HK-2 (cell line): ENCODE data around the gene GALNT18.

Source experiments
- DNase-seq: peaks from one replicate; pipeline ENCODE4 v3.0.0-alpha.2; 2018; ENCODE audit not compliant: unreplicated experiment

Gene GALNT18

DNA sequence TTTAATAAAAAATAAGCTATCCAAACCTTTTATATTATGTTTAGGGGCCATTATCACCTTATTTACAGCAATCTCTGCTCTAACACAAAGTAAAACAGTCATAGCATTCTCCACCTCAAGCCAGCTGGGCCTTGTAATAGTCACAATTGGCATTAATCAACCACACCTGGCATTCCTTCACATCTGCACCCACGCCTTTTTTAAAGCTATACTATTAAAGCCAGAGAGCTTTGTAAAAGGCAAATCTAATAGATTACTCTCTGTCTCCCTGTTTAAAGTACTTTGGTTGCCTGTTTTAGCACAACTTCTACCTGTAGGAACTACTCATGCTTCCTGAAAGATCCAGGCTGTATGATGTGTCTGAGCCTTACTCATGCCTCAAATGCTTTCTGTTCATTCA, 381.8 kb downstream of the GALNT18 start:
- DNase-seq = no peak

DNA sequence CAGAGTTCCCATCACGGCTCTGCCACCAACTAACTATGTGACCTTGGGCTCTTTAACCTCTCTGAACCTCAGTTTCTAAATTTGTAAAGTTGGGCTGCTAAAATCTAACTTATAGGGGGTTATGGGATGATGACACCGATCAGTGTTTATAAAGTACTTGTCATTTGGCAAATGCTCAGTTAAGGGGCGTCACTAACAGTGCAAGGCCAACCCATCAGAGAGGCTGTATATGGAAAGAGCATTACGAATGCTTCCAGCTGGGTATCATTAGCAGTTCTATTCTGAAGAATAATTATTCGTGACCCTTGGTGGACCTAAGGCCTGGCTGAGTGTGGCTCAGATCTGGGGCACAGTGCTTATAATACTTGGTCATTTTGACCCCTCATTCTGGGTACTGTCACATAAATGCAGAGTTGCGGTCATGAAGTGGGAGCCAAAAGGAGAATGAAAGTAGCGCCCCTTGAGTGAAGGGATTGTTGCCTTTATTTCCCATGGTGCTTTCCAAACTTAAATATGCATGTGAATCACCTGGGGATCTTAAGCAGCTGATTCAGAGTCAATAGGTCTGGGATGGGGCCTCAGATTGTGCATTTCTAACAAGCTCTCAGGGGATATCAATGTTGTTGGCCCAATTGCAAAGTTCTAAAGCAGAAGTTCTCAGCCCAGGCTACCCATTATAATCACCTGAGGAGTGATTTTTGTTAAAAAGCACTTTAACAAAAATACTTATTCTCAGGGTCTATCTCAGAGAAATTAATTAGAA, 384.6 kb downstream of the GALNT18 start:
- no peak for DNase-seq

- DNase-seq = no peak
These were observed 385.2 kb downstream of the GALNT18 start for GRCh38 chr11:11236498-11237059.

GRCh38 chr11:11231763-11232162, 390.0 kb downstream of the GALNT18 start:
- no peak for DNase-seq

GRCh38 chr11:11230802-11231562, 390.8 kb downstream of the GALNT18 start:
- DNase-seq = no peak

DNA sequence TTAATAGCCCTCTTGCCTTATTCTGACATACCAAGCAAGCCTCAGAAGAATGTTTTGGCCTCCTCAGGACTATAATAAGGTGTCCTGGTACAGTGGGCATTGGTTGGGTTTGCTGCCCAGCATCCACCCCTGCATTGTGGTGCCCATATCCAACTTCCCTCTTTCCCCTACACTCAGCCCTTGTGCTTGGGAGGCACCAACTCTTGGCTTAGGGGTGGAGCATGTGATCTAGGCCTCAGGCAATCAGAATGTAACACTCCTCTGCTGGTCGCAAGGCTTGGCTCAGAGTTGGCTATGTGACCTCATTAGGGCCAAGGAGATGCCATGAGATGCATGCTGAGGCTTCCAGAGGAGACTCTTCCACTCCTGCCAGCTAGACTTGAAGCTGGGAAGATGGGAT, 391.7 kb downstream of the GALNT18 start:
- no peak for DNase-seq

GRCh38 chr11:11229647-11230046, 392.2 kb downstream of the GALNT18 start:
- no peak for DNase-seq

- no peak for DNase-seq
These were observed 394.3 kb downstream of the GALNT18 start for GRCh38 chr11:11227296-11228085.
